HEK293T (cell line): Measurements from ENCODE around the gene LRIG1.

Experiments
- ARNT ChIP-seq: fragments of 450-650 bp; IDR thresholded peaks from 2 replicates; pipeline ENCODE4 v1.6.1; 2017; ENCODE audit warnings: mild to moderate bottlenecking
- FOXK2 ChIP-seq: fragments of 450-650 bp; IDR thresholded peaks from 2 replicates; pipeline ENCODE4 v1.6.1; 2016; ENCODE audit warnings: mild to moderate bottlenecking
- FOXM1 ChIP-seq: fragments of 450-650 bp; IDR thresholded peaks from 2 replicates; pipeline ENCODE4 v1.6.1; 2017; ENCODE audit warnings: mild to moderate bottlenecking, borderline replicate concordance
- HDGF ChIP-seq: fragments of 450-650 bp; IDR thresholded peaks from 2 replicates; pipeline ENCODE4 v1.6.1; 2017; ENCODE audit warnings: antibody characterized with exemption, borderline replicate concordance
- SUZ12 ChIP-seq: fragments of 450-650 bp; IDR thresholded peaks from 2 replicates; pipeline ENCODE4 v1.6.1; 2016; ENCODE audit warnings: mild to moderate bottlenecking

GRCh38 chr3:66486646-66487045, 14.2 kb downstream of the LRIG1 start:
- TF ChIP-seq ARNT (no peak), SUZ12 (no peak), FOXM1 (no peak), FOXK2 (no peak), HDGF (no peak)
